ENCODE results near the gene TNFSF8.

TNFSF8 gene

GRCh38 chr9:114880291-114880745, 50.1 kb downstream of the TNFSF8 start:
- H3K9me3 ChIP-seq (ENCODE audit: insufficient read depth, low read length) = peaks cover 20% of the 10 kb centered on the region; the same call in 1 of the 2 replicates
- no peak overlapping the region for H3K27ac ChIP-seq (ENCODE audit: low read depth, low read length)
- H4K20me1 ChIP-seq (ENCODE audit: low read depth, low read length) = no peaks in the 10 kb centered on the region
- no peaks in the 10 kb centered on the region for H3K79me2 ChIP-seq (ENCODE audit: insufficient read depth, low read length)
- no peaks in the 10 kb centered on the region for H3F3A ChIP-seq (ENCODE audit: insufficient read depth)
- H3K9me2 ChIP-seq (replicated peaks; ENCODE audit: insufficient read depth, low read length) = no peaks in the 10 kb centered on the region
- H3K4me2 ChIP-seq (ENCODE audit: low read depth, low read length, poor library complexity, severe bottlenecking) = no peak overlapping the region
- no peak overlapping the region for H2AFZ ChIP-seq (ENCODE audit: low read depth, low read length, severe bottlenecking)
- H3K27me3 ChIP-seq (ENCODE audit: low read length) = no peaks in the 10 kb centered on the region
- no peaks in the 10 kb centered on the region for H3K36me3 ChIP-seq (ENCODE audit: low read length)
- no peak overlapping the region for H3K4me3 ChIP-seq (ENCODE audit: insufficient read depth, low read length, poor library complexity, severe bottlenecking)
- no peak overlapping the region for H3K9ac ChIP-seq (ENCODE audit: low read length)
- TF ChIP-seq EZH2phosphoT487 (conservative IDR thresholded peaks at IDR 0.05; ENCODE audit: low read length) (no peak), CTCF (IDR thresholded peaks at IDR 0.05; ENCODE audit: insufficient read depth, low read length, poor library complexity, severe bottlenecking) (no peak)

GRCh38 chr9:114878879-114879564, 51.4 kb downstream of the TNFSF8 start:
- Histone ChIP-seq H3K36me3 (ENCODE audit: low read length) (no peaks in the 10 kb centered on the region), H3K9me3 (ENCODE audit: insufficient read depth, low read length) (peaks cover 19% of the 10 kb centered on the region; the same call in 1 of the 2 replicates), H3K9ac (ENCODE audit: low read length) (no peak overlapping the region), H3K79me2 (ENCODE audit: insufficient read depth, low read length) (no peaks in the 10 kb centered on the region), H3K27ac (ENCODE audit: low read depth, low read length) (no peak overlapping the region), H3K27me3 (ENCODE audit: low read length) (no peaks in the 10 kb centered on the region), H3F3A (ENCODE audit: insufficient read depth) (no peaks in the 10 kb centered on the region), H3K4me3 (ENCODE audit: insufficient read depth, low read length, poor library complexity, severe bottlenecking) (no peak overlapping the region), H2AFZ (ENCODE audit: low read depth, low read length, severe bottlenecking) (no peak overlapping the region), H4K20me1 (ENCODE audit: low read depth, low read length) (no peaks in the 10 kb centered on the region), H3K9me2 (replicated peaks; ENCODE audit: insufficient read depth, low read length) (no peaks in the 10 kb centered on the region), H3K4me2 (ENCODE audit: low read depth, low read length, poor library complexity, severe bottlenecking) (no peak overlapping the region)
- TF ChIP-seq EZH2phosphoT487 (conservative IDR thresholded peaks at IDR 0.05; ENCODE audit: low read length) = no peak
- TF ChIP-seq CTCF (IDR thresholded peaks at IDR 0.05; ENCODE audit: insufficient read depth, low read length, poor library complexity, severe bottlenecking) = no peak

GRCh38 chr9:114869845-114870244, 60.5 kb downstream of the TNFSF8 start:
- no peak overlapping the region for H3K4me3 ChIP-seq (ENCODE audit: insufficient read depth, low read length, poor library complexity, severe bottlenecking)
- H3K79me2 ChIP-seq (ENCODE audit: insufficient read depth, low read length) = no peaks in the 10 kb centered on the region
- H3K27ac ChIP-seq (ENCODE audit: low read depth, low read length) = no peak overlapping the region
- no peak overlapping the region for H3K9ac ChIP-seq (ENCODE audit: low read length)
- no peak overlapping the region for H3K4me2 ChIP-seq (ENCODE audit: low read depth, low read length, poor library complexity, severe bottlenecking)
- no peaks in the 10 kb centered on the region for H3K9me3 ChIP-seq (ENCODE audit: insufficient read depth, low read length)
- H3K27me3 ChIP-seq (ENCODE audit: low read length) = no peaks in the 10 kb centered on the region
- no peaks in the 10 kb centered on the region for H3K36me3 ChIP-seq (ENCODE audit: low read length)
- no peaks in the 10 kb centered on the region for H4K20me1 ChIP-seq (ENCODE audit: low read depth, low read length)
- no peak overlapping the region for H2AFZ ChIP-seq (ENCODE audit: low read depth, low read length, severe bottlenecking)
- TF ChIP-seq EZH2phosphoT487 (conservative IDR thresholded peaks at IDR 0.05; ENCODE audit: low read length) = no peak
- H3F3A ChIP-seq (ENCODE audit: insufficient read depth) = no peaks in the 10 kb centered on the region
- H3K9me2 ChIP-seq (replicated peaks; ENCODE audit: insufficient read depth, low read length) = no peaks in the 10 kb centered on the region

GRCh38 chr9:114869378-114869777, 61.0 kb downstream of the TNFSF8 start:
- Histone ChIP-seq H3K4me2 (ENCODE audit: low read depth, low read length, poor library complexity, severe bottlenecking) (no peak overlapping the region), H2AFZ (ENCODE audit: low read depth, low read length, severe bottlenecking) (no peak overlapping the region), H3K36me3 (ENCODE audit: low read length) (no peaks in the 10 kb centered on the region), H4K20me1 (ENCODE audit: low read depth, low read length) (no peaks in the 10 kb centered on the region), H3K9ac (ENCODE audit: low read length) (no peak overlapping the region), H3K9me3 (ENCODE audit: insufficient read depth, low read length) (no peaks in the 10 kb centered on the region), H3K4me3 (ENCODE audit: insufficient read depth, low read length, poor library complexity, severe bottlenecking) (no peak overlapping the region), H3K79me2 (ENCODE audit: insufficient read depth, low read length) (no peaks in the 10 kb centered on the region), H3F3A (ENCODE audit: insufficient read depth) (no peaks in the 10 kb centered on the region), H3K9me2 (replicated peaks; ENCODE audit: insufficient read depth, low read length) (no peaks in the 10 kb centered on the region), H3K27me3 (ENCODE audit: low read length) (no peaks in the 10 kb centered on the region), H3K27ac (ENCODE audit: low read depth, low read length) (no peak overlapping the region)
- no peak for TF ChIP-seq EZH2phosphoT487 (conservative IDR thresholded peaks at IDR 0.05; ENCODE audit: low read length)
- no peak for TF ChIP-seq CTCF (IDR thresholded peaks at IDR 0.05; ENCODE audit: insufficient read depth, low read length, poor library complexity, severe bottlenecking)
